ENCODE measurements around the gene HTATSF1. TPM values are rescaled to one million over a fixed set of nuclear protein-coding genes. Genes with fewer than 3 reads are reported as not detected.

Gene HTATSF1
- polyA plus RNA-seq, 3 donors, result 1.9 to 20.5 (median 14.2) TPM

DNA sequence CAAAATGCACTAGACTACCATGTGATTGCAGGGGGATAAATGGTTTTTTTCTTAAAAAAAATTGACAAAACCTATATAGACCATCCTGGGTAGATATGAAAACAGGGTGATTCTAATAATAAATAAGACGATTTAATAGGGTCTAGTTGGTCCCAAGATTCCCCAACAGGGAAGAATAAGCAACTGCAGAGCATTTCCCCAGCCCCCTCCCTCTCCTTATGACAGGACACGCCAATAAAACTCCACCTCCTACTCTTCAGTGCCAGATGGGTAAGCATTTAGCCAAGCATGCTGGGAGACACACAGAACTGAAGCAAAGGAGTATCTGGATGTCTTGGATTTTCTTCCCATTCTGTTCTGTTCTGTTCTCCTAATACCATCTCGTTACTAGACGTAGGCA lies 9.7 kb upstream of the HTATSF1 start, which contains the start of gene BRS3:
BRS3 (plus strand) TSS at position 301 of the 400 bp plus-strand sequence. CDS start 168 bp downstream, outside the sequence.
- no peaks in the 10 kb centered on the region for H3K36me3 Mint-ChIP-seq
- H3K27me3 ChIP-seq (ENCODE audit: control insufficient read depth in 2 of 2, insufficient read depth in 2 of 2, low read length in 2 of 2), result no peaks in the 10 kb centered on the region
- H3K4me2 ChIP-seq (replicated peaks; ENCODE audit: extremely low read depth, low read length, poor library complexity, severe bottlenecking), result no peak within 1 kb of the TSS
- H3K9ac ChIP-seq (ENCODE audit: insufficient read depth, low read length, poor library complexity, severe bottlenecking), result no peak within 1 kb of the TSS
- intact Hi-C loops (cut with micrococcal nuclease), result no loop called here
- no peak for TF ChIP-seq CTCF (IDR thresholded peaks at IDR 0.05)
- H3K9me3 Mint-ChIP-seq, result no peaks in the 10 kb centered on the region
- H3K4me3 ChIP-seq (replicated peaks in 1 of 3; ENCODE audit: low read depth in 2 of 3, low read length in 3 of 3), result no peak within 1 kb of the TSS
- H3K79me2 ChIP-seq (ENCODE audit: insufficient read depth, low read length), result no peaks in the 10 kb centered on the region
- no peaks in the 10 kb centered on the region for H3K4me1 ChIP-seq (ENCODE audit: control insufficient read depth in 1 of 2, insufficient read depth in 2 of 2, low read length in 2 of 2)
- no peak within 1 kb of the TSS for H2AFZ ChIP-seq (ENCODE audit: insufficient read depth, low read depth, low read length, poor library complexity, severe bottlenecking)
- no peak within 1 kb of the TSS for H3K4me3 Mint-ChIP-seq
- no peaks in the 10 kb centered on the region for H3K36me3 ChIP-seq (replicated peaks in 1 of 2; ENCODE audit: control insufficient read depth in 1 of 2, insufficient read depth in 2 of 2, low read length in 2 of 2)
- peaks cover 2 to 9% (median 4%) of the 10 kb centered on the region in 3 donors for H3K27me3 Mint-ChIP-seq (ENCODE audit: low read depth in 3 of 3)
- no peak within 1 kb of the TSS for H3K27ac Mint-ChIP-seq
- H4K20me1 ChIP-seq (ENCODE audit: insufficient read depth, low read length), result no peaks in the 10 kb centered on the region
- H3K27ac ChIP-seq (ENCODE audit: low read depth in 1 of 2, low read length in 2 of 2), result no peak within 1 kb of the TSS
- no peaks in the 10 kb centered on the region for H3K9me3 ChIP-seq (replicated peaks in 1 of 2; ENCODE audit: control insufficient read depth in 1 of 2, insufficient read depth in 1 of 2, low read length in 2 of 2)
- peaks cover 7% of the 10 kb centered on the region for H3K4me1 Mint-ChIP-seq
- no peak for DNase-seq
- WGBS (ENCODE audit: insufficient coverage), result 80% methylated on average over 1 of the region's 4 CpGs

DNA sequence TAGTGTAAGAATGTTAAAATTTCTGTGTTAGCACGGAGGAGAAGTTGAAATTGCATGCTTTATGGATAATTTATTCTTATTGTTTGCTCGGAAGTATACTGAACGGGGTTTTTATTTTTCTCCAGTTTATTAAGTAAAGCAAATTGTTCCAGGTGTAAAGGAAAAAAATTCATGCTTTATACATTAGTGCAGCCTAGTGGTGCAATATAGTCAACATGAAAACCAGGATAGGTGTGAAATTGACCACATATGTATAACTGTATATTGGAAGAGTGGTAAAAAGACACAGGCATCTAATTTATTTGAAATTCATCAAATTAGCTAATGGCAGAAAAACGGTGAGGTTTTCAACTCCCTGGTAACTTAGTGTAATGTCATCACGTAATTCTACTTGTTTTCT lies 8.7 kb upstream of the HTATSF1 start:
- no peak for DNase-seq
- Histone ChIP-seq H3K27me3 (ENCODE audit: control insufficient read depth in 2 of 2, insufficient read depth in 2 of 2, low read length in 2 of 2) (no peaks in the 10 kb centered on the region), H3K4me1 (ENCODE audit: control insufficient read depth in 1 of 2, insufficient read depth in 2 of 2, low read length in 2 of 2) (no peaks in the 10 kb centered on the region), H3K9me3 (replicated peaks in 1 of 2; ENCODE audit: control insufficient read depth in 1 of 2, insufficient read depth in 1 of 2, low read length in 2 of 2) (no peaks in the 10 kb centered on the region), H3K4me3 (replicated peaks in 1 of 3; ENCODE audit: low read depth in 2 of 3, low read length in 3 of 3) (no peak overlapping the region), H2AFZ (ENCODE audit: insufficient read depth, low read depth, low read length, poor library complexity, severe bottlenecking) (no peak overlapping the region), H3K36me3 (replicated peaks in 1 of 2; ENCODE audit: control insufficient read depth in 1 of 2, insufficient read depth in 2 of 2, low read length in 2 of 2) (no peaks in the 10 kb centered on the region), H4K20me1 (ENCODE audit: insufficient read depth, low read length) (no peaks in the 10 kb centered on the region), H3K4me2 (replicated peaks; ENCODE audit: extremely low read depth, low read length, poor library complexity, severe bottlenecking) (no peak overlapping the region), H3K79me2 (ENCODE audit: insufficient read depth, low read length) (no peaks in the 10 kb centered on the region), H3K9ac (ENCODE audit: insufficient read depth, low read length, poor library complexity, severe bottlenecking) (no peak overlapping the region), H3K27ac (ENCODE audit: low read depth in 1 of 2, low read length in 2 of 2) (no peak overlapping the region)
- H3K4me3 Mint-ChIP-seq, result no peak overlapping the region
- no peaks in the 10 kb centered on the region for H3K9me3 Mint-ChIP-seq
- TF ChIP-seq CTCF (IDR thresholded peaks at IDR 0.05), result no peak
- no peak overlapping the region for H3K27ac Mint-ChIP-seq
- peaks cover 2 to 7% (median 4%) of the 10 kb centered on the region in 3 donors for H3K27me3 Mint-ChIP-seq (ENCODE audit: low read depth in 3 of 3)
- WGBS (ENCODE audit: insufficient coverage), result 80% methylated on average over 1 of the region's 5 CpGs
- peaks cover 7% of the 10 kb centered on the region for H3K4me1 Mint-ChIP-seq
- intact Hi-C loops (cut with micrococcal nuclease), result no loop called here
- no peaks in the 10 kb centered on the region for H3K36me3 Mint-ChIP-seq

Data from CD14-positive monocyte (primary cell).